ENCODE results near the gene KRTAP22-2. TPM values are rescaled to one million over a fixed set of nuclear protein-coding genes. Genes with fewer than 3 reads are reported as not detected.

The KRTAP22-2 gene
- total RNA-seq (not detected), polyA plus RNA-seq (not detected)

GRCh38 chr21:30590297-30590696, at the start of gene KRTAP22-2:
Gene KRTAP22-2, minus strand, starts transcription at chr21:30590397.
- DNase-seq (ENCODE audit: extremely low spot score): no peak
- Histone ChIP-seq H3K4me1 (ENCODE audit: insufficient read depth) (no peaks in the 10 kb centered on the region), H3K27ac (ENCODE audit: low read depth) (no peak within 1 kb of the TSS), H3K4me3 (ENCODE audit: low read depth, low read length) (no peak within 1 kb of the TSS), H3K36me3 (ENCODE audit: insufficient read depth) (no peaks in the 10 kb centered on the region)

DNA sequence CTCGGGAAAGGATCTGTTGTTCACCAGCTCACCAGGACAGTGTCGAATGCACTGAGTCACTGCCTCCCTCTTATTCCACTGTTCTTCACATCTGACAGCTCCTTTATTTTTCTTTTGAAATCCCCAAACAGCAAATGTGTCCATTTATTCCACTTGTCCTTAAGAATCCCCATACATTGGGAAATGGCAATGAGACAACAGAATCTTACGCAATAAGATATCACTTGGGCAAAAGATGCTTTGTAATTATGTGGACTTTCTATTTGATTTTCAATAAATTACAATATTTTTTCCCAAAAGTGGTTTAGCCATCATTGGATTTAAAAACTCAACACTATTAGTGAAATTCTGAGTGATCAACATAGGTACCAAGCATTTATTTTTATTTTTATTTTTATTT, 48.5 kb upstream of the KRTAP22-2 start:
- no peaks in the 10 kb centered on the region for H3K36me3 ChIP-seq (ENCODE audit: insufficient read depth)
- 75% methylated on average over 3 of the region's 3 CpGs for WGBS
- no peak for DNase-seq (ENCODE audit: extremely low spot score)
- no peak overlapping the region for H3K27ac ChIP-seq (ENCODE audit: low read depth)
- no peak overlapping the region for H3K4me3 ChIP-seq (ENCODE audit: low read depth, low read length)
- H3K4me1 ChIP-seq (ENCODE audit: insufficient read depth): no peaks in the 10 kb centered on the region

- DNase-seq (ENCODE audit: extremely low spot score): no peak
- Histone ChIP-seq H3K4me3 (ENCODE audit: low read depth, low read length) (no peak within 1 kb of the TSS), H3K27ac (ENCODE audit: low read depth) (no peak within 1 kb of the TSS), H3K36me3 (ENCODE audit: insufficient read depth) (no peaks in the 10 kb centered on the region), H3K4me1 (ENCODE audit: insufficient read depth) (no peaks in the 10 kb centered on the region)
- WGBS: 95% methylated on average over 1 of the region's 1 CpG
These were observed 44.7 kb upstream of the KRTAP22-2 start, which contains the start of gene KRTAP20-2 for GRCh38 chr21:30634906-30635305. Gene KRTAP20-2, plus strand, starts transcription at chr21:30635206. Its CDS starts 58 bp downstream, at chr21:30635264.

GRCh38 chr21:30629200-30629599, 39.0 kb upstream of the KRTAP22-2 start:
- 41% methylated on average over 1 of the region's 1 CpG for WGBS
- H3K4me3 ChIP-seq (ENCODE audit: low read depth, low read length): no peak overlapping the region
- no peak overlapping the region for H3K27ac ChIP-seq (ENCODE audit: low read depth)
- H3K36me3 ChIP-seq (ENCODE audit: insufficient read depth): no peaks in the 10 kb centered on the region
- H3K4me1 ChIP-seq (ENCODE audit: insufficient read depth): no peaks in the 10 kb centered on the region
- DNase-seq (ENCODE audit: extremely low spot score): no peak

DNA sequence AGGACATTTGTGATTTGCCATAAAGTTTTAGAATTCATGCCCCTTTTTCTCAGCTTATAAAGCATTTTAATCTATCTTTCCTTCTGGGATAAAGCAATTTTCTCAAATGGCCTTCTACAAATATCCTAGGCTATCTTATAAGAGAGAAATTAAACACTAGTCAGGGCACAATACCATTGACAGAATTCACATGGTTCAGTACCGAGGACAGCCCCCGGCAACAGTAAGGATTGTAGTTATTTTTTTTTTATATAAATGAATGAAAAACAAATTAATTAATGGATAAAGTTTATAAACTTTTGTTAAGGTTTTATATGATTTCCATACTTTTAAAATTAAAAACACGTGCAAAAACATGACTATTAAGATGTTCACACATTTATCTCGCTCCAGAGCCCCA, 37.9 kb upstream of the KRTAP22-2 start:
- Histone ChIP-seq H3K27ac (ENCODE audit: low read depth) (no peak overlapping the region), H3K4me1 (ENCODE audit: insufficient read depth) (no peaks in the 10 kb centered on the region), H3K36me3 (ENCODE audit: insufficient read depth) (no peaks in the 10 kb centered on the region), H3K4me3 (ENCODE audit: low read depth, low read length) (no peak overlapping the region)
- WGBS: 77% methylated on average over 4 of the region's 4 CpGs
- no peak for DNase-seq (ENCODE audit: extremely low spot score)

GRCh38 chr21:30625449-30626165, 35.4 kb upstream of the KRTAP22-2 start:
- Histone ChIP-seq H3K36me3 (ENCODE audit: insufficient read depth) (no peaks in the 10 kb centered on the region), H3K4me1 (ENCODE audit: insufficient read depth) (no peaks in the 10 kb centered on the region), H3K4me3 (ENCODE audit: low read depth, low read length) (no peak overlapping the region), H3K27ac (ENCODE audit: low read depth) (no peak overlapping the region)
- DNase-seq (ENCODE audit: extremely low spot score): no peak
- WGBS: 75% methylated on average over 4 of the region's 4 CpGs

DNA sequence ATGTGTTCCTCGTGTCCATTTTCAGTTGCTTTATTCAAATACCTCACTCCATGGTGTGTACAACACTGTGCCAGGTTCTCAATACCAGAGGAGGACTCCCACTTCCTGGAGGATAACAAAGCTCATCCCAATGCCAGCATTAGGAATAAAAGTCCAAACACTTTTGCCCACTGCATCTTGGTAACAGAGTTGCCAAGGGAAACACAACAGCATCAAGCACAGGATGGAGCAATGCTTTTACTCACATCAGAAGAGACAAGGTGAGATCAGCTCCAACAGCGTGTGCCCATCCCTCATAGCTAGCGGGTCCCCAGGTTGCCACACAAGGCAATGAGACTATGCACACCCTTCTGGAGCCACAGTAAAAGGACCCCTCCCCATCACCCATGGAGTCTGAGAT, 33.2 kb upstream of the KRTAP22-2 start:
- no peak for DNase-seq (ENCODE audit: extremely low spot score)
- WGBS: 90% methylated on average over 3 of the region's 3 CpGs
- Histone ChIP-seq H3K36me3 (ENCODE audit: insufficient read depth) (no peaks in the 10 kb centered on the region), H3K27ac (ENCODE audit: low read depth) (no peak overlapping the region), H3K4me3 (ENCODE audit: low read depth, low read length) (no peak overlapping the region), H3K4me1 (ENCODE audit: insufficient read depth) (no peaks in the 10 kb centered on the region)

DNA sequence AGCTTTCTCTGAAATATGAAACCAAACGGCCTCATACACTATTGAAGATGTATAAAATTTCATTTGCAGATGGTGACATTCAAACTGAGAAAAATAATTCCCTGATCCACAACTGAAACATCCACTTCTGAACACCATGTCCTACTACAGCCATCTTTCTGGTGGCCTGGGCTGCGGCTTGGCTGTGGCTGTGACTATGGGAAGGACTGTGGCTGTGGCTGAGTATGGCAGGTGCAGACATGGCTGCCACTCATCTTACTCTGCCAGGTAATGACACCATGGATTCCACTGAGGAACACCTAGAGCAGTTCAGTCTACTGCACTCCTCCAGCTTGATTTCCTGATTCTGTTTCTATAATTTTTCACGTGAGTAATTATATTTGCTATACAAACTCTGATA, 30.3 kb upstream of the KRTAP22-2 start, which contains the start of gene KRTAP20-4:
Gene KRTAP20-4, plus strand, starts transcription at position 106 of the 400 bp plus-strand sequence.
- no peak for DNase-seq (ENCODE audit: extremely low spot score)
- WGBS: 82% methylated on average over 3 of the region's 3 CpGs
- H3K4me1 ChIP-seq (ENCODE audit: insufficient read depth): no peaks in the 10 kb centered on the region
- H3K27ac ChIP-seq (ENCODE audit: low read depth): no peak within 1 kb of the TSS
- H3K36me3 ChIP-seq (ENCODE audit: insufficient read depth): no peaks in the 10 kb centered on the region
- no peak within 1 kb of the TSS for H3K4me3 ChIP-seq (ENCODE audit: low read depth, low read length)

- Histone ChIP-seq H3K27ac (ENCODE audit: low read depth) (no peak overlapping the region), H3K4me1 (ENCODE audit: insufficient read depth) (no peaks in the 10 kb centered on the region), H3K4me3 (ENCODE audit: low read depth, low read length) (no peak overlapping the region), H3K36me3 (ENCODE audit: insufficient read depth) (no peaks in the 10 kb centered on the region)
- DNase-seq (ENCODE audit: extremely low spot score): no peak
These were observed 29.9 kb upstream of the KRTAP22-2 start for GRCh38 chr21:30620080-30620479.

DNA sequence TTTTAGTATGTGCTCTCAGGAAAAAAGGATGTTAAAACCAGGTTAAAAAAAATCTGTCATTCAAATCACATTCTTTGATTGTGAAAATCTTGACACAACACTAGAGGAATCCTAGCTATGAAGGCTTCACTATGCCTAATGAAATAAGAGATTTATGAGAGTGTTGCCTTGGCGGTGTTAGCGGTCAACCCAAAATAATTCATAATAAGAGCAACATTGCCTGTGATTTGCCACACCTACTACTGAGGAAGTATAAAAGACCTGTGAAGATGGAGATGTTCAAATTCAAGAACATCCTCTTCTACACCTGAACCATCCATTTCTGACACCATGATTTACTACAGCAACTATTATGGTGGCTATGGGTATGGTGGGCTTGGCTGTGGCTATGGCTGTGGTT, 25.9 kb upstream of the KRTAP22-2 start, which contains the start of gene KRTAP20-1:
Gene KRTAP20-1, plus strand, starts transcription at position 301 of the 400 bp plus-strand sequence. Its CDS starts 30 bp downstream, at position 331.
- Histone ChIP-seq H3K27ac (ENCODE audit: low read depth) (no peak within 1 kb of the TSS), H3K4me1 (ENCODE audit: insufficient read depth) (no peaks in the 10 kb centered on the region), H3K36me3 (ENCODE audit: insufficient read depth) (no peaks in the 10 kb centered on the region), H3K4me3 (ENCODE audit: low read depth, low read length) (no peak within 1 kb of the TSS)
- no peak for DNase-seq (ENCODE audit: extremely low spot score)
- WGBS: 92% methylated on average over 2 of the region's 2 CpGs

DNA sequence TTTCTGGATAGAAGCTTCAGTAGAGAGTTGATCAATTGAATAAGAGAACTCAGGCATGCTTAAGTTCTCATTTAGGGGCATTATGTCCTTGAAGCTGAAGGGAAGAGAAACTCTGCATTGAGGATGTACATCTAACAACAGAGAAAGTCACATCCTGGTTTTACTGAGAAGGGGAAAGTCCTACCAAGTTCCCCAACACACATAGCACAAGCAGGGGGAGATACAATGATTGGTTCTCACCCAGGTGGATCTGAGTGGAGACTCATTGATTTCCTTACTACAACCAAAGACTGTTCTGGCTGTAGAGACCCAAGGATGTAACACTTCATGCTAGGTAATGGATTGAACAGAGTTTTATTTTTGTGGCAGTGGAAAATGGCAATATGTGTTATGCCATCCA, 25.0 kb upstream of the KRTAP22-2 start:
- Histone ChIP-seq H3K36me3 (ENCODE audit: insufficient read depth) (no peaks in the 10 kb centered on the region), H3K4me1 (ENCODE audit: insufficient read depth) (no peaks in the 10 kb centered on the region), H3K4me3 (ENCODE audit: low read depth, low read length) (no peak overlapping the region), H3K27ac (ENCODE audit: low read depth) (no peak overlapping the region)
- DNase-seq (ENCODE audit: extremely low spot score): no peak

- no peak for DNase-seq (ENCODE audit: extremely low spot score)
- H3K4me3 ChIP-seq (ENCODE audit: low read depth, low read length): no peak within 1 kb of the TSS
- H3K36me3 ChIP-seq (ENCODE audit: insufficient read depth): no peaks in the 10 kb centered on the region
- no peak within 1 kb of the TSS for H3K27ac ChIP-seq (ENCODE audit: low read depth)
- WGBS: 74% methylated on average over 2 of the region's 2 CpGs
- no peaks in the 10 kb centered on the region for H3K4me1 ChIP-seq (ENCODE audit: insufficient read depth)
These were observed 23.6 kb upstream of the KRTAP22-2 start, which contains the start of gene KRTAP6-1 for GRCh38 chr21:30613836-30614235. Gene KRTAP6-1, minus strand, starts transcription at chr21:30613930. Its CDS starts 26 bp downstream, at chr21:30613904.

GRCh38 chr21:30612132-30612531, 21.9 kb upstream of the KRTAP22-2 start:
- 80% methylated on average over 2 of the region's 2 CpGs for WGBS
- no peaks in the 10 kb centered on the region for H3K4me1 ChIP-seq (ENCODE audit: insufficient read depth)
- no peak for DNase-seq (ENCODE audit: extremely low spot score)
- H3K27ac ChIP-seq (ENCODE audit: low read depth): no peak overlapping the region
- H3K4me3 ChIP-seq (ENCODE audit: low read depth, low read length): no peak overlapping the region
- H3K36me3 ChIP-seq (ENCODE audit: insufficient read depth): no peaks in the 10 kb centered on the region

GRCh38 chr21:30605968-30606367, 15.8 kb upstream of the KRTAP22-2 start:
- DNase-seq (ENCODE audit: extremely low spot score): no peak
- Histone ChIP-seq H3K27ac (ENCODE audit: low read depth) (no peak overlapping the region), H3K36me3 (ENCODE audit: insufficient read depth) (no peaks in the 10 kb centered on the region), H3K4me3 (ENCODE audit: low read depth, low read length) (no peak overlapping the region), H3K4me1 (ENCODE audit: insufficient read depth) (no peaks in the 10 kb centered on the region)
- 86% methylated on average over 2 of the region's 2 CpGs for WGBS
